Hepatic stellate cell (primary cell): ENCODE data around the gene PGC.

Source experiments
- DNase-seq: peaks from one replicate; pipeline ENCODE4 v3.0.0; 2011; ENCODE audit warnings: low spot score

The PGC gene

DNA sequence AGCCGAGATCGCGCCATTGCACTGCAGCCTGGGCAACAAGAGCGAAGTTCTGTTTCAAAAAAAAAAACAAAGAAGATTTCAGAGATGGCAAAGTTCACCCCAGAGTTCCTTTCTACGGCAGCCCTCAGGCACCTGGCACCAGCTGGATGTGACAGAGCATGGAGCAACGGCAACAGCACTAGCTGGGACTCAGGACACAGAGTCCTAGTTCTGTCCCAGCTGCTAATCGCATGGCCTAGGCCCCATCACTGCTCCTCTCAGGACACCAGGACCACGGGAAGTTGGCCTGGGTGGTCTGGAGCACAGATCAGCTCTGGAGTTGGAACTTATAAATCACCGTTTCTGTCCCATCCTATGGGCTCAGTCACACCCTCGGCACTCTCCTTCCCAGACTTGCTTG is 1.1 kb downstream of the PGC start:
- no peak for DNase-seq

DNA sequence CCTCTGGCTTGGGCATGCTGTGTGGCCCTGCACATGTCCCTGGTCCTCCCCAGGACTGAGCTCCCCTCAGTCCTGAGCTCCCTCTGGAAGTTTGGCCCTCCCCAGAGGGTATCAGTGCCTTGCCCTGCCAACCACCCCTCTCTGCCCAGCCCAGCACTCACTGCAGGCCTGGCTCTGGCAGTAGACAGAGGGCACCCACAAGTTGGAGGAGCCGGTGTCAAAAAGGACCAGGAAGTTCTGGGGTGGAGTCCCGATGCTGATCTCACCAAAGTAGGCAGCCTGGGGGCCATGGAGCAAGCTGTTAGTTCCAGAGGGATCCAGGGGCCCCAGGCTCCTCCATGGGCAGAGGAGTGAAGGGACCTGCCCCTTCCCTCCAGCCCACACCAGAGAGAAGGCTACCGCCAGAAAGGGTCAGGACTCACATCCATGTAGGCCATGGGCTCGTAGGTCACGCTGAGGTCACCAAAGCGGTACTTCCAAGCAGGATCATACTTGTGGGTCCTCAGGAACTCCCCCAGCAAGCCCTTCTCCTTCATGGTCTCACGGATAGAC is 2.9 kb downstream of the PGC start:
- no peak for DNase-seq

DNA sequence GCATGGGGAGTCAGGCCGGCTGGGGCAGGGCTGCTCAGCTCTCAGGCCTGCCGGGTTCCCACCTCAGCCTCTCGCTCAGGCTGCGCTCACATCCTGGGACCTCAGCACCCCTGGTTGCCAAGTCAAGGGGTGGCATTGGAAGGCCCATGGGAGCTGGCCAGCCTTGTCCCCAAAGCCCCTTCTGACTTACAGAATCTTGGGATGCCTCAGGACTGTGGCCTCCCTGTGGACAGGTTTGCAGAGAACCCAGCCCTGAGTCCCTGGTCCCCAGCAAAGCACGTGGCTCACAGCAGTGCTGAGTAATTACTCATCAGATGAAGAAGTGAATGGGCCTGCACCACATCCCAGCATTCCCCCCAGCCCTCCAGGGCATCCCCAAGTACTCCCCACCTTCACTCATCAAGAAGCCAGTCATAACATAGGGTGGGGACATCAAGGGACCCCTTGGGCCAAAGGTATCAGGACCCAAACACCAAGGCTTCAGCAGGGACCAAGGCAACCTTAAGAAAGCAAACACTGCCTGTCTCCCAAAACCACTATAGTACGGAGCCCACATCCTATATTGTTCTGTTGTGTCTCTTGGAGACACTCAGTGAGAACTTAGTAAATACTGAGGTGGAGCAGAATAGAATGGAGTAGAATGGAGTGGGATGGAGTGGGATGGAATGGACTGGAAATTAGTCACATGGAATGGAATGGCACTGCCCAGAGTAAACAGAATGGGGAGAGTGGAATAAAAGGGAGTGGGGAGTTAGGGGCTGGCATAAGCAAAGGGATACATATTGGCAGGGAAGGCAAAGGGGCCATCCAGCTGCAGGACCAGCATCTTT is 3.6 kb downstream of the PGC start:
- DNase-seq, result no peak

DNA sequence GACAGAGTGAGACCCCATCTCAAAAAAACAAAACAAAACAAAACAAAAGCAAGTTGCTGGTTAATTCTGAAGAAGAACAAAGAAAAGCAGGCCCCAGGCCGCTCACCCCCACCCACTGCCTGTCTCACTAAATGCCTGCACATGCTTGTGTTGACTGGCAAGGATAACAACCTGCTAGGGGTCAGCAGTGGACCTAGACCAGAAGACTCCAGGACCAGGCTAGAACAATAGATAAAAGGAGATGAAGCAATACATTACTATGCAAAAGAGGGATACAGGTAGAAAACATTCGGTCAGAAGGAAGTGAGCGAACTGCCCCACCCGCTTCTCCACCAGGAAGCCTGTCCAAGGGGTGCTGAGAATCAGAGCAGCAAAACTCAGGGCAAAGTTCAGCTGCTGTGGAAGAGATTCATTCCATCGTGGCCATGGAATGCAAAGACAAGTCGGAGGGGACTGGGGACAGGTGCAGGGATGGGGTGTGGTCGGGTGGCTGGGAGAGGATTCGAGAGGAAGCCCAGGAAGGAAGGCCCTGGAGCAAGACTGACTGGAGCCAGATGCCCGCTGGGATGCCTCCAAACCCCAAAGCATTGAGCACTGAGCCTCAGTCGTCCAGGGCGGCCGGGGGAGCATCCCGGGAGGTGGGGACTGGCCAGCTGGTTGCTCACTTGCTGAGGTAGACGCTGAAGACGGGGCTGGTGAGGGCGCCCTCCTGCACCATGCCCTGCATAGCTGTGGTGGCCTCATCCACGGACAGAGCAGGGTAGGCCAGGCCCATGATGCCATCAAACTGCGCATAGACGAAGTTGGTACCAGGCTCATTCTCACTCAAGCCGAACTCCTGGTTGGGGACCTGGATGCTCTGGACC is 5.3 kb downstream of the PGC start:
- no peak for DNase-seq

DNA sequence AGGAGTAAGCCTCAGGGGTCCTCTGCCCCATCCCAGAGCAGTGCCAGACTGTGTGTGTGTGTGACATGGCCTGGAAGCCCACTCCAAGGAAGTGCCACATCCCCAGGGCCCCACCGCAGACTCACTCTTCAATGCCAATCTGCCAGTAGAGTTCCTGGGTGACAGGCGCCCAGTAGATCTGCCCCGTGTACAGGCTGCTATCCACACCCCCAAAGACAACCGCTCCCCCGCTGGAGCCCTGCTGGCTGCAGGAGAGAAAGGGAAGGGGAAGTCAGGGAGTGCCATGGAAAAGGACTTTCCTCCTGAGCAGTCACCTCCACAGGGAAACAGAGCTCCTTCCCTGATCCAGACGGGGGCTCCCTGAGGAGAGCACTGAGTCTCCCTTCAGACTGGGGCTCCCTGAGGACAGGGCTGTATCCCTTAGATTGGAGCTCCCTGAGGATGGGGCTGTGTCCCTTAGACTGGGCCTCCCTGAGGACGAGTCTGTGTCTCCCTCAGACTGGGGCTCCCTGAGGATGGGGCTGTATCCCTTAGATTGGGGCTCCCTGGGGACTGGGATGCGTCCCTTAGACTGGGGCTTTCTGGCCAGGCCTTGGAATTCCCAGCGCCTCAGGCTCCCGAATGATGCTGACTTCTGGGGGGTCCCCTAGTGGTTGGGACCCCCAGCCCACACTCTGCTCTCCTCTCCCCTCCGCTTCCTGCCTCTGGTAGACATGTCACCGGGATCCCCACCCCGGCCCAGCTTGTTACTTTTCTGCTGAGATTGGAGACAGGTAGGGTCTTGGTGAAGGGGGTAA is 6.6 kb downstream of the PGC start:
- DNase-seq, result no peak

DNA sequence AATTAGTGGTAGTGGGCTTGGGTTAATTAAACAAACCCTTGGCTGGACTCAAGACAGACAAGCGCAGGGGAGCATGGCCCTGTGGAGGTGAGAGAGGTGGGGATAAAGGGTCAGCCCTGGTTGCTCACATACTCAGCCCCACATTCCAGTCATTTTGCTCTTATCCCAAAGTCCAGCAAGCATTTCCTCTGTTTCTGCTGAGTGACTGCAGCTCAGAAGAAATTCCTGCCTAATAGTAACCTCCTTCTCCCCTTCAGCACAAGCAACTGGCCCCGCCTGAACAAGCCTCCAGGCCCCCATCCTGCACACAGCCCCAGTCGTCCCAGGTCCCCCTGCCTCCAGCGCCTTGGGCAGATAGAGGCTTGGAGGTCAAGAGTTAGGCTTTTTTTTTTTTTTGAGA is 8.2 kb downstream of the PGC start:
- DNase-seq, result no peak

DNA sequence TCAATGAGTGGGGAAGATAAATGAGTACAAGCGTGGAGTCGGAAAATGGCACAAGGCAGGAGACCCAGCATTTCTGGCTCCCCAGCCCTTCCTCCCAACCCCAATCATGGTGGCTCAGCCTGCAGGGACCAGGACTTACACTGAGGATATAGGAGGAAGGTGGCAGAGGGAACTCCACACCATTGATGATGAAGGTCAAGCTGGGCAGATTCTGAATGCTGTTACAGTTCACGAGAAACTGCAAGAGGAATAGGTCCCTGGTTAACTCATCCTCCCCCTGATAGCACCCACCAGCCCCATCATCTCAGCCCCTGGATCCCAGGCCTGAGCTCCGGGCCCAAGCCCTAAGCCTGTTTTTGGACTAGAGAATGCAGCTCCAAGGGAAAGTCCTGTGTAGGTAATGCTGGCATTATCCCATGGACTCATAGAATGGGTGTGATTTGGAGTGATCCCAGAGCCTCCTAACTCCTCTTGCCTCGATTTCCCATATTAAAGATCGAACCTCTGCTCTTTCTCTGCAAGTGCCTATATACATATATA is 9.5 kb downstream of the PGC start:
- no peak for DNase-seq

DNA sequence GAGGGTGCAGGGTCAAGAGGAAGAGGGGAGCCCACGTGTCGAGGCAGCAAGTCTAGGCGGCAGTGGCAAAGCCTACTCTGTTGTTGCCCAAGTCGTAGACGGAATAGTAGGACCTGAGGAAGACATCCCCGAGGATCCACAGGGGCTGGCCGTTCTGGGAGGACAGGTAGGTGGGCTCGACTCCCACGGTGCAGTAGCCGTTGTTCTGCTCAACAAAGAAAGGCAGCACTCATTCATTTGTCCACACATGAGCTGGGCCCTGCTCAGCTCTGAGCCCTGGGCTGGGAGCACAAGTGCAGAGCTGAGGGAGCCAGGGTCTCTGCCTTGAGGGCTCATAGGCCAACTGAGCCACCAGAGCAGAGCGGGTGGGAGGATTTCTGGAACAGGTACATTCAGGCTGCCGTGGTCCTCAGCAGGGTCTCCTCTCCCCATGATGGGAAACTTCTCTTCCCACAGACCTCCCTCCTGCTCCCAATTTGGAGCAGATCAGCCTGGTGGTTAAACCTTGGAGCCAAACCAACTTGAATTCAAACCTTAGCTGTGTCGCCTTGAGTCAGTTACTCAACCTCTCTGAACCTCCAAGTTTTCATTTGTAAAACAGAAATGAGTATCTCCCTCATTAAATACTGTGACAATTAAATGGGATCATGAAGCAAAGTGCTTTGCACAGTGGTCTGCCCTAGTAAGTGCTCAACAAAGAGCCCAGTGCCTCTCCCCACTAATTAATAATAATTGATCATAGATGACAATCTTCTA is 10.2 kb downstream of the PGC start:
- no peak for DNase-seq

DNA sequence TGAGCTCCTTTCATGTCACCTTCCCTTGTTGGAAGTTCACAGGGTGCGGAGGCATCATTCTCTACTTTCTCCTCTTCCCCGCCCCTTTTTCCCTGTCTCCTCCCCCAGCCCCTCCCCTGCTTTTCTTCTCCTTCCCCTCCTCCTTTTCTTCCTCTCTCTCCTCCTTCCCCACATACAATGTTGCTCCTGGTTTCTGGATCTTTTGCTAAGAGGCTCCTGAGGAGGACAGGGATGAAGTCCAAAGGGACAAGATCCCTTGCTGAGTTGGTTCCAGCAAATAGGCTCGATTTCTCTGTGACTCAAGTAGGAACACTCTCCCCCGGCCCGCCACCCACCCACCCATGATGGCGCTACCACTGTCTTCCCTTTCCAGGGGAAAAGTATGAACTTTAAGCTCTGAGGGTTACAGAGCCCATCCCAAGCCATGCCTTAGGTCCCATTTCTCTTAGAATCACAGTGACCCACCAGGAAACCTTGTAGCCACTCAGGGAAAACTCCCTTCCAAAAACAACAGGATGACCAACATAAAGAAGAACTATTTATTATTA is 10.9 kb downstream of the PGC start:
- DNase-seq, result no peak

DNA sequence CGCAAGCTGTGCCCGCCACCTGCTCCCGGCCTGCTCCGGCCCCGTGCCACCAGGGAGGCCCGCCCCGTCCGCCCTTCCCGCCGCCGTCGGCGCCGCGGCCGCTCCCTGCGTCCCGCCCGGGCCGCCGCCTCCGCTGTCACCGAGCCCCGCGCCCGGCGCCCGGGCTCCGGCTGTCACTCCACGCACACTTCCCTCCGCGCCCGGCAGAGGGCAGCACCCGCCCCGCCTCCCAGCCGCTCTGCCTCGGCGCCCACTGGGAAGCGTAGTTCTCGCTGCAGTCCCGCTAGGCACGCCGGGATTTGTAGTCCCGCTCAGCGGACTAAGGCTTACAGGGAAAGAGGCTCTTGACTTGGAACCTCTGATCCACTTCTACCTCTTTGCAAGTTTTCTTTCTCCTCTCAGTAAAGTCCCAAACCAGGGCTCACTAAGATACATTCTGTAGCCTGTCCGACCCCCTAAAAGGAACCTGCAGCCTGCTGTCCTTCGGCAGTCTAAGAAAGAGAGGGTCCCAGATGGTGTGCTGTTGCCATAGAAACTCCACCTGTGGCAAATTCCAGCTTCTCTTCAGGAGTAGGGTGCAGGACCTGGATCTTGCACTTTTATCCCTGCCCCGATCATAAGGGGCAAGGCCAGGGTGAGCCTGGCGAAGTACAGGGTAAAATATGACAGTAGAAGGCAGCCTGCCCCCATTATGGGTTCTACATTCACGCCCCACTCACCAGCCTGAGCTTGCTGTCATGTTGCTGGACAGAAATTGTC is 11.6 kb downstream of the PGC start, which contains the start of gene TFEB:
TFEB (minus strand) TSS at position 182 of the 759 bp plus-strand sequence. CDS start 44,395 bp downstream, outside the sequence.
- DNase-seq, result peak; percentile 97

DNA sequence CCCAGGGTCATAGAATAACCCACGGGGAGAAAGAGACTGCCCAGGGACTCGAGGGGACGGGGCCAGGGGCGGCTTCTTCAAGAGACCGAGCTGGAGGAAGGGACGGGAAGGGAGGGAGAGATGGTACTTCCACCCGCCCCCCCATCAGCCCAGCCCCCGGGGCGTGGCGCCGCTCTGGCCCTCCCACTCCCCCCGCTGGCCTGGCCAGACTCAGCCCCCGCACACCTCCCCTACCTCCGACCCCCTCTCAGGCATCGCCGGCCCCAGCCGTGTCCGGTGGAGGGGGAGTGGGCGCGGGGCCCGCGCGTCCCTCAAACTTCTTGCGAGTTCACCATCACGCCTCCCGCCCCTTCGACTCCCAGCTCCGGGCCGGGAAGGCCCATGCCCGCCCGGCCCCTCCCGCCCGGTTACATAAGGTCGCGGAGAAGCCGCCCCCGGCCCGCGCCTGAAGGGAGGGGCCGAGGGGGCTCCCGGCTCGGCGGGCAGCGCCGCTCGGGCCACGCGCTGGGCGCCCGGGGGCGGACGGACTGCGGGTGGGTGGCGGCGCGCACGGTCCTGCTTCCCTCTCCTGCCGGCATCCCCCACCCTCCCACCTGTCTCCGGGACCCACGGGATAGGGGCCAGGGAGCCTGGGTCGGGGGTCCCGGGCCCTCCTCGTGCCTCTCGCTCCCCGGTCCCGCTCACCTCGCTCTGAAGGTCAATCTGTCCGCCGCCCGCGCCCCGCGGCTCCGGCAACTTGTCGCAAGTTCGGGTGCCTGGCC is 12.4 kb downstream of the PGC start:
- DNase-seq, result peak; percentile 88

DNA sequence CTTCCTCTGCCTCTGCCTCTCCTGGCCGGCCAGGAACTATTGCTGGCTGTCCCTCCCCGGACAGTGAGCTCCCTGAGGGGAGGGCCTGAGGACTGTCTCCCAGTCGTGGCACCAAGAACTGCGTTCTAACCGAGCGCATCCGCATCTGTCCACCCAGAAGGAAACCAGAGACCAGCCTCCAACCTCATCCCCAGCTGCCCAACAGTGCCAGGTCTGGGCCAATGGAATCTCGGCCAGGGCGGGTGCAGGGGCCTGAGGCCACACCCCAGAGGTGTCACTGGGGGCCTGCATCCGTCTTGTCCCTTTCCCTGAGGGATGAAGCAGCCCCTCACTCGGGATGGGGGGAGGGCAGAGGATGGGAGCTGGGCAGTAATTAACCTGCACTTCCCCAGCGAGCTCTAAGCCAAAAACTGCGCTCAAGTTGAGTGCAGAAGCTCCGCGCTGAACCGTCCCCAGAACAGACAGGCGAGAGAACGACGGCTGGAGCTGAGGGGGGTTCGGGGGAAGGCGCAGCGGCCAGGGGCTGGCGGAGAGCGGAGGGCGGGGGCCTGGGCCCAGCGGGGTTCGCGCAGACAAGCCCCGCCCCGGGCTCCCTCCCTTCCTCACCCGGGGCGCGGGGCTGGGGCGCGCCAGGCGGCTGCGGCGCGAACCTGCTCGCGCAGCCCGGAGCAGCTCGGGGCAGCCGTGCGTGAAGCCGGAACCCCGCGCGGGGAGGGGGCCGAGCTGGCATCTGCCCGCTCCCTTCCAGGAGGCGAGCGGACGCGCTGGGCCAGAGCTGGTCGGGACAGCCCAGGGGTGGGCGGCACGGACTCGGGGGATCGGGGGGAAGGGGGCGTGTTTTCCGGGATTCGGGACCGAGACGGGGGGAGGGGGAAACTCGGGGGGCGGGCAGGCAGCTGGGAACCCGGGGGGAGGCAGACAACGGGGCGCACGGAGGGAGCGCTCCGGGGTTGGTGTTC is 13.2 kb downstream of the PGC start:
- peak; percentile 88 for DNase-seq

DNA sequence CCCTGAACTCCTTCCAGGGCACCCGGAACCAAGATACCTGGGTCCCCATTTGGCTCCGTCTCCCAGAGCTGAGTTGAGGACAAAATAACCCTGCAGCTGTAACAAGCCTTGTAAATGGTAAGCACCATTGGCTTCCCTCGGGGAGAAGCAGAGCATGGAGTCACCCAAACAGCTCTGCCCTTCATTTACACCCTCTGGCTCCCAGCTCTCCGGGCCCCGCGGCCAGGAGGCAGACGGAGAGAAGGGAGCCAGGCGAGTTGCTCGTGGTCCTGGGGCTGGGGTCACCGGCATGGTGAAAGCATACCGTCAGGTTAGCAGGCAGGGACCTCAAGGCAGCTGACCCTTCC is 13.9 kb downstream of the PGC start:
- no peak for DNase-seq

DNA sequence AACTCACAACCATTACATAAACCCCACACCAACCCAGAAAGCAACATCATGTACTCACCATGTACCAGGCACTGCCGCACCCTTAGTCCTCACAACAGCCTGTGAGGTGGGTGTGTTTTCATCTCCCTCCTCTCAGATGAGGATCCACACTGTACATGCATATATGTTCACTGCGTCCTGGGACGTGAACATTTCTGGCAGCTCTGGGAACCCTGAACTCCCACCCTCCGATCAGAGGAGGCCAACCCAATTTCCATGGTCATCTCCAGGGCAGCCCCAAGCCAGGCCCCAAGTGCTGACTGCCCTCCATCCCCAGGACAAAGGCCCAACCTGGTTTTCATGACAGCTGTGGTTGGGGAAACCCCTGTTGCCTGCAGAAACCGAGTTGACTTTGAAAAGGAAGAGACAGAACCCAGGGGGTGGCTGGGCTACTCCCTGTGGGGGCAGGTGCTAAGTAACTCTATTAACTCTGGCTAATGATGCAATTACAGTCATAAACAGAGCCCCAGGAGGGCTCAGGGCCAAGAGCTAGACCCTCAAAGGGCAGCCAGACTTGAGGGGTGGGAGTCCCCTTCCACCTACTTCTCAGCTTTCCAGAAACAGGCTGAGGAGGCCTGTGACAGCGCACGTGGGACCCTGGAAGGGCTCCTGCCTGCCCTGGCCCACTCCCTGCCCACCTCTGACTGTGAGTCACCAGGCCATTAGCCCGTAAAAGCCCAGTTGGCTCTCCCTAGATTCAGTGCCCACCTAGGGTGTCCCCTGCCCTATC is 14.4 kb downstream of the PGC start:
- DNase-seq, result no peak

DNA sequence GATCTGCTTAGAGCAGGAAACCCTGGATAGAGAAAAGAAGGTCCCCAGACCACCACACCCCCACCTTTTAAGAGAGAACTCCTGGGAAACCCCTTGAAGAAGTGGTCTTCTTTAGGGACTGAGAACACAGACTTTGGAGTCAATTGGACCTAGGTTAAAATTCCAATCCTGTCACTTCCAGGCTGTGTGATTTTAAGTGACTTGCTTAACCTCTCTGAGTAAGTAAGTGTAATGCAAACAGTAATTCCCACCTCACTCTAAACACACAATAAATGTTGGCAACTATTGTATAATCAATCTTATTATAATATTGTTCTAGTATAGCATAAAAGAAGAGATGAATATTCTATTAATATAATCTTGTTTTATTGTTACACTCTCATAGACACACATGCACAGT is 15.0 kb downstream of the PGC start:
- DNase-seq, result no peak

DNA sequence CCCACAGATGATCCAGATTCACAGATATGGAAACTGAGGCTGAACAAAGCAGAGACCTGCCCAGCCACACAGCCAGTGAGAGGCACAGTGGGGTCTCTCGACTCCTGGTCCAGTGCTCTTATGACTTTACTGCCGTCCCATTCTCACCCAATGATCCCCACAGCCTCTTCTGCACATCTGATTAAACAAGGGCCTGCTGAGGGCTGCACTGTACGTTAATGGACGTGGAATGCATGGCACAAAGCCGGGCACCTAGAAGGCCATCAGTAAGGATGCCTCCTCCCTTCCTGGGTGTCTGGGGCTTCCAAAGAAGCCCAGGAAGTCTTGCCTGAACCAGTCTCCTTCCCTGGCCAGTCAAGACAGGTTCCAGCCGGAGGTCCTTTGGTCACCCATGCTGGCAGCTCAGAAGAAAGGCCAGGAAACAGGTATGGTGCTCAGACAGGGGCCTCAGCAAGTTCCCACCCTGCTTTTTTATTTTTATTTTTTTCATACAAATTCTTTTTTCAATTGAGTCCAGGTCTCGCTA is 15.6 kb downstream of the PGC start:
- DNase-seq, result no peak
